Karpas-422 (cell line): ENCODE measurements around the gene ZNF142. TPM values are rescaled to one million over a fixed set of nuclear protein-coding genes. Genes with fewer than 3 reads are reported as not detected.

ENCODE experiments used
- DNase-seq: peaks from one replicate; pipeline ENCODE4 v3.0.0-alpha.2; 2015
- H2AFZ ChIP-seq: fragments of 200-600 bp; sonication (generic); 2 replicates; pipeline ENCODE4 v1.6.1; 2014; ENCODE audit warnings: antibody characterized with exemption, low read length, mixed read lengths
- H3K27ac ChIP-seq: fragments of 200-600 bp; sonication (generic); 2 replicates; pipeline ENCODE4 v1.5.1; 2014; ENCODE audit warnings: mild to moderate bottlenecking, low read length, moderate library complexity
- H3K27me3 ChIP-seq: fragments of 200-600 bp; sonication (generic); 2 replicates; pipeline ENCODE4 v1.6.1; 2014; ENCODE audit warnings: low read length, mixed read lengths
- H3K36me3 ChIP-seq: fragments of 200-600 bp; sonication (generic); 2 replicates; pipeline ENCODE4 v1.6.1; 2014; ENCODE audit warnings: low read length, mixed read lengths; ENCODE audit not compliant: insufficient read depth
- H3K4me1 ChIP-seq: fragments of 200-600 bp; sonication (generic); 2 replicates; pipeline ENCODE4 v1.6.1; 2014; ENCODE audit warnings: mild to moderate bottlenecking, low read length, mixed read lengths
- H3K4me2 ChIP-seq: fragments of 200-600 bp; sonication (generic); 2 replicates; pipeline ENCODE4 v1.6.1; 2014; ENCODE audit warnings: low read length, low read depth, mild to moderate bottlenecking; ENCODE audit not compliant: poor library complexity, severe bottlenecking
- H3K4me3 ChIP-seq: fragments of 200-600 bp; sonication (generic); 2 replicates; pipeline ENCODE4 v1.5.1; 2014; ENCODE audit warnings: mild to moderate bottlenecking, antibody characterized with exemption, low read length, mixed read lengths
- H3K79me2 ChIP-seq: fragments of 200-600 bp; sonication (generic); 2 replicates; pipeline ENCODE4 v1.6.1; 2014; ENCODE audit warnings: mild to moderate bottlenecking, low read length, mixed read lengths
- H3K9ac ChIP-seq: fragments of 200-600 bp; sonication (generic); 2 replicates; pipeline ENCODE4 v1.6.0; 2014; ENCODE audit warnings: low read length
- H3K9me2 ChIP-seq: fragments of 200-600 bp; sonication (generic), shearing (Covaris generic); replicated peaks from 2 replicates; pipeline ENCODE4 v1.6.0; 2014; ENCODE audit warnings: mild to moderate bottlenecking, low read length, moderate library complexity; ENCODE audit not compliant: insufficient read depth
- H3K9me3 ChIP-seq: fragments of 300-700, 200-600 bp; sonication (generic); 2 replicates; pipeline ENCODE4 v1.6.1; 2014; ENCODE audit warnings: low read length, mixed read lengths
- H4K20me1 ChIP-seq: fragments of 200-600 bp; sonication (generic); 2 replicates; pipeline ENCODE4 v1.6.1; 2014; ENCODE audit warnings: mild to moderate bottlenecking, antibody characterized with exemption, low read length, low read depth; ENCODE audit not compliant: insufficient read depth
- total RNA-seq: library from RNA; depleted of rRNA; stranded (reverse); fragments of >200 nt; shearing (Covaris generic); gene quantifications from 2 replicates; pipeline ENCODE4 v1.2.3, GENCODE V29; 2014; ENCODE audit warnings: low replicate concordance

ZNF142 gene
- total RNA-seq, 1 experiment from 2014 or later, result 21.3 TPM

GRCh38 chr2:218642786-218643185 lies 16.6 kb downstream of the ZNF142 start:
- DNase-seq, result no peak
- no peak overlapping the region for H3K4me3 ChIP-seq
- no peak overlapping the region for H3K4me2 ChIP-seq

GRCh38 chr2:218642121-218642656 lies 17.2 kb downstream of the ZNF142 start:
- no peak overlapping the region for H3K4me2 ChIP-seq
- H3K27ac ChIP-seq, result no peak overlapping the region
- H4K20me1 ChIP-seq, result no peaks in the 10 kb centered on the region
- no peaks in the 10 kb centered on the region for H3K4me1 ChIP-seq
- H3K9me3 ChIP-seq, result no peaks in the 10 kb centered on the region
- no peak overlapping the region for H3K9ac ChIP-seq
- peaks cover 15% of the 10 kb centered on the region for H3K36me3 ChIP-seq
- H3K79me2 ChIP-seq, result no peaks in the 10 kb centered on the region
- no peak for DNase-seq
- H3K27me3 ChIP-seq, result no peaks in the 10 kb centered on the region
- no peak overlapping the region for H2AFZ ChIP-seq
- no peaks in the 10 kb centered on the region for H3K9me2 ChIP-seq
- no peak overlapping the region for H3K4me3 ChIP-seq

More at GRCh38 chr2:218642786-218643185, 16.6 kb downstream of the ZNF142 start:
- Histone ChIP-seq H3K9me3 (no peaks in the 10 kb centered on the region), H3K79me2 (peaks cover 5% of the 10 kb centered on the region), H2AFZ (no peak overlapping the region), H3K4me1 (no peaks in the 10 kb centered on the region), H3K9me2 (no peaks in the 10 kb centered on the region), H3K36me3 (peaks cover 20% of the 10 kb centered on the region), H3K27ac (no peak overlapping the region), H3K9ac (no peak overlapping the region), H4K20me1 (0 out of 2 replicates have a peak, but pooled peaks cover 4% of the 10 kb centered on the region), H3K27me3 (no peaks in the 10 kb centered on the region)

GRCh38 chr2:218638372-218638771 lies 21.1 kb downstream of the ZNF142 start:
- DNase-seq, result no peak
- no peaks in the 10 kb centered on the region for H3K9me3 ChIP-seq
- H3K36me3 ChIP-seq, result peaks cover 28% of the 10 kb centered on the region
- H4K20me1 ChIP-seq, result no peaks in the 10 kb centered on the region
- H3K4me3 ChIP-seq, result no peak overlapping the region
- no peaks in the 10 kb centered on the region for H3K27me3 ChIP-seq
- H2AFZ ChIP-seq, result no peak overlapping the region
- no peaks in the 10 kb centered on the region for H3K4me1 ChIP-seq
- H3K27ac ChIP-seq, result no peak overlapping the region
- H3K9me2 ChIP-seq, result no peaks in the 10 kb centered on the region
- no peaks in the 10 kb centered on the region for H3K79me2 ChIP-seq
- no peak overlapping the region for H3K4me2 ChIP-seq
- H3K9ac ChIP-seq, result no peak overlapping the region

GRCh38 chr2:218635719-218636118 lies 23.7 kb downstream of the ZNF142 start:
- no peak overlapping the region for H3K9ac ChIP-seq
- no peak overlapping the region for H3K4me3 ChIP-seq
- H2AFZ ChIP-seq, result no peak overlapping the region
- no peaks in the 10 kb centered on the region for H4K20me1 ChIP-seq
- DNase-seq, result no peak
- no peaks in the 10 kb centered on the region for H3K4me1 ChIP-seq
- H3K9me2 ChIP-seq, result no peaks in the 10 kb centered on the region
- H3K36me3 ChIP-seq, result peaks cover 28% of the 10 kb centered on the region
- no peak overlapping the region for H3K4me2 ChIP-seq
- no peaks in the 10 kb centered on the region for H3K27me3 ChIP-seq
- H3K27ac ChIP-seq, result no peak overlapping the region
- no peaks in the 10 kb centered on the region for H3K79me2 ChIP-seq
- H3K9me3 ChIP-seq, result no peaks in the 10 kb centered on the region

GRCh38 chr2:218631837-218632236 lies 27.6 kb downstream of the ZNF142 start:
- Histone ChIP-seq H3K36me3 (peaks cover 20% of the 10 kb centered on the region), H3K4me2 (no peak overlapping the region), H2AFZ (no peak overlapping the region), H3K9ac (no peak overlapping the region), H3K27ac (no peak overlapping the region), H3K9me3 (no peaks in the 10 kb centered on the region), H3K4me3 (no peak overlapping the region), H3K9me2 (no peaks in the 10 kb centered on the region), H3K4me1 (no peaks in the 10 kb centered on the region), H3K79me2 (no peaks in the 10 kb centered on the region), H3K27me3 (no peaks in the 10 kb centered on the region), H4K20me1 (no peaks in the 10 kb centered on the region)
- DNase-seq, result no peak

GRCh38 chr2:218627939-218628338 lies 31.5 kb downstream of the ZNF142 start:
- no peak overlapping the region for H2AFZ ChIP-seq
- H3K9me3 ChIP-seq, result no peaks in the 10 kb centered on the region
- no peaks in the 10 kb centered on the region for H3K79me2 ChIP-seq
- no peak overlapping the region for H3K4me3 ChIP-seq
- DNase-seq, result no peak
- no peak overlapping the region for H3K4me2 ChIP-seq
- H3K9ac ChIP-seq, result no peak overlapping the region
- H3K27me3 ChIP-seq, result no peaks in the 10 kb centered on the region
- no peaks in the 10 kb centered on the region for H3K4me1 ChIP-seq
- no peaks in the 10 kb centered on the region for H3K9me2 ChIP-seq
- no peak overlapping the region for H3K27ac ChIP-seq
- no peaks in the 10 kb centered on the region for H3K36me3 ChIP-seq
- H4K20me1 ChIP-seq, result no peaks in the 10 kb centered on the region

- Histone ChIP-seq H3K27ac (no peak overlapping the region), H3K36me3 (no peaks in the 10 kb centered on the region), H3K9me2 (no peaks in the 10 kb centered on the region), H3K4me1 (no peaks in the 10 kb centered on the region), H2AFZ (no peak overlapping the region), H3K27me3 (no peaks in the 10 kb centered on the region), H4K20me1 (no peaks in the 10 kb centered on the region), H3K9me3 (no peaks in the 10 kb centered on the region), H3K4me3 (no peak overlapping the region), H3K9ac (no peak overlapping the region), H3K79me2 (no peaks in the 10 kb centered on the region), H3K4me2 (no peak overlapping the region)
- DNase-seq, result no peak
Observed at GRCh38 chr2:218626369-218626768, 33.1 kb downstream of the ZNF142 start.

- H3K36me3 ChIP-seq, result no peaks in the 10 kb centered on the region
- H3K4me3 ChIP-seq, result no peak overlapping the region
- no peaks in the 10 kb centered on the region for H3K9me2 ChIP-seq
- no peaks in the 10 kb centered on the region for H3K4me1 ChIP-seq
- H4K20me1 ChIP-seq, result no peaks in the 10 kb centered on the region
- no peaks in the 10 kb centered on the region for H3K27me3 ChIP-seq
- DNase-seq, result no peak
- no peaks in the 10 kb centered on the region for H3K79me2 ChIP-seq
- no peak overlapping the region for H3K9ac ChIP-seq
- no peak overlapping the region for H2AFZ ChIP-seq
- no peak overlapping the region for H3K4me2 ChIP-seq
- no peak overlapping the region for H3K27ac ChIP-seq
- H3K9me3 ChIP-seq, result no peaks in the 10 kb centered on the region
Observed at GRCh38 chr2:218623366-218623705, 36.1 kb downstream of the ZNF142 start.
